Skeletal muscle cell (primary cell): Measurements from ENCODE around the gene KIF11.
A peak's percentile ranks its signal among the peaks of the same experiment; 100 is the strongest.

Source experiments
- DNase-seq: peaks from one replicate; pipeline ENCODE4 v3.0.0-alpha.2; 2010; ENCODE audit warnings: low read depth
- H3K4me3 ChIP-seq: 2 replicates; pipeline ENCODE4 v1.5.1; 2011; ENCODE audit warnings: low read depth, mild to moderate bottlenecking, control low read depth, low read length, moderate library complexity

KIF11 gene

GRCh38 chr10:92662848-92663247, 69.9 kb downstream of the KIF11 start:
- H3K4me3 ChIP-seq = no peak overlapping the region
- no peak for DNase-seq

- no peak overlapping the region for H3K4me3 ChIP-seq
- DNase-seq = no peak
Observed at GRCh38 chr10:92664322-92664721, 71.4 kb downstream of the KIF11 start.

GRCh38 chr10:92667078-92667477, 74.1 kb downstream of the KIF11 start:
- no peak for DNase-seq
- no peak overlapping the region for H3K4me3 ChIP-seq

GRCh38 chr10:92677708-92678107, 84.8 kb downstream of the KIF11 start:
- no peak overlapping the region for H3K4me3 ChIP-seq
- DNase-seq = no peak

GRCh38 chr10:92678206-92678605, 85.3 kb downstream of the KIF11 start:
- no peak overlapping the region for H3K4me3 ChIP-seq
- DNase-seq = no peak

- H3K4me3 ChIP-seq = no peak overlapping the region
- DNase-seq = no peak
Observed at GRCh38 chr10:92681306-92681834, 88.4 kb downstream of the KIF11 start.

DNA sequence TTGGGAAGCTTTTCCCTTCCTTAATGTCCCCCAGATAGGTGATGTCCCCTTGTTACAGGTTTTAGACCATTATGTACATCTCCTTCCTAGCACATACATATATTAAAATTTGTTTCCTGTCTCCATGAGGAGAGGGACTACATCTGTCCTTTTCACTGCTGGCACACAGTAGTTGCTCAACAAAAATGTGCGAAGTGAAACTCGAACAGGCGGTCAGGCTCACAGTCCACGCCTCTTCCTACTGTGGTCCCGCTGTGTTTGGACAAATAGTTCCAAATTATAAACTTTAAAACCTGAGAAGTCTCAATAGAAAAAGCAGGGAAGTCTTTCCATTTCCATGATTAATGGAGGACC, 95.6 kb downstream of the KIF11 start:
- no peak for DNase-seq
- H3K4me3 ChIP-seq = no peak overlapping the region

DNA sequence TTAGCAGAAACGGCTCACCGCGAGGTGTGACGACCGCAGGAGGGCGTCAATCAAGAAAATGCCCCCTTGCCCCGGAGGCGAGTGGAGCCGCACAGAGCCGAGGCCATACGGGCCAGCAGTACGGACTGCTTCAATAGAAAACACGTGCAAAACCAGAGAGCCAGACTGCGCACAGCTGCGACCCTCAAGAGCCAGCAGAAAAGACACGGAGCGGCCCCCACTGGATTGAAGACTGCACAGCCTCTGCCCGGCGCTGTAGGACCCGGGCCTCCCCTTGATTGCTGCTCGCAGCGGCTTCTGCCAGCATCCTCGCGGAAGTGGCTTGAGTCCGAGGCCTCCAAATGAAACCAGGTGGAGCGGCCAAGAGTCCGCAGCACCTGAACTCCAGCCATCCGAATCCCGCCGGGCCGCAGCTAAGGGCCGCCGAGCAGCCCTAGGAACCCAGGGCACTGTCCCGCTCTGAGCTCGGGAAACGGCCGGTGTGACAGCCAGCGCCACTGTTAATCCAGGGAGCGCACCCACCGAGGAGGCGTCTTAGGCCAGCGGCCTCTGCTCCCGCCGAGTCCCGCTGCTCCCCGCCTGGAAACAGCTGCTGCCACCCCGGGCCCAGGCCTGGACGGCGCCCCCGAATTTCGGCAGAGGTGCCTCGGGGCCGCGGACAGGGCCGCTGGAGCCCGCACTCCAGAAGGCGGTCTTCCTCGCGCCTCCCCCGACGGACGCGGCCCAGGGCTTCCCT, 96.2 kb downstream of the KIF11 start:
- DNase-seq = no peak
- peak overlapping the region; percentile 56 for H3K4me3 ChIP-seq

DNA sequence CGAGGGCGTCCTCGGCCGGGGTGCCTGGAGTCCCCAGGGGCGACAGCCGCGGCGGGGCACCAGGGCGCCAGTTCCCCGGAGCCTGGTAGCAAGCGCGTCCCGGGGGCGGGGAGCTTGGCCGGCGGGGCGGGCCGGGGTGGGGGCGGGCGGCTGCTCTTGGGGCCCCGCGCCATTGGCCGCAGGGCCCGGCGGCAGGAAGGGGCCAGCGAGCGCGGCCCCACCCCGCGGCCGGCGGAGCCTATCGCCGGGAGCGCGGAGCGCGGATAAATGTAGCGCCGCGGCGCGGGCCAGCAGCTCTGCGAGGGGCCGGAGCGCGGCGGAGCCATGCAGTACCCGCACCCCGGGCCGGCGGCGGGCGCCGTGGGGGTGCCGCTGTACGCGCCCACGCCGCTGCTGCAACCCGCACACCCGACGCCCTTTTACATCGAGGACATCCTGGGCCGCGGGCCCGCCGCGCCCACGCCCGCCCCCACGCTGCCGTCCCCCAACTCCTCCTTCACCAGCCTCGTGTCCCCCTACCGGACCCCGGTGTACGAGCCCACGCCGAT, 96.8 kb downstream of the KIF11 start, which contains the start of gene HHEX:
TSS of gene HHEX (plus strand) at position 293 of the 548 bp plus-strand sequence. CDS start at position 325, 32 bp downstream.
- DNase-seq = no peak

GRCh38 chr10:92690211-92690914, 97.4 kb downstream of the KIF11 start:
- no peak for DNase-seq
- peak overlapping the region; percentile 56 for H3K4me3 ChIP-seq

More for the DNA sequence above, 96.8 kb downstream of the KIF11 start, which contains the start of gene HHEX:
- H3K4me3 ChIP-seq = peak within 1 kb of the TSS; percentile 56

GRCh38 chr10:92690915-92691590, 98.1 kb downstream of the KIF11 start:
- DNase-seq = no peak
- H3K4me3 ChIP-seq = no peak overlapping the region

DNA sequence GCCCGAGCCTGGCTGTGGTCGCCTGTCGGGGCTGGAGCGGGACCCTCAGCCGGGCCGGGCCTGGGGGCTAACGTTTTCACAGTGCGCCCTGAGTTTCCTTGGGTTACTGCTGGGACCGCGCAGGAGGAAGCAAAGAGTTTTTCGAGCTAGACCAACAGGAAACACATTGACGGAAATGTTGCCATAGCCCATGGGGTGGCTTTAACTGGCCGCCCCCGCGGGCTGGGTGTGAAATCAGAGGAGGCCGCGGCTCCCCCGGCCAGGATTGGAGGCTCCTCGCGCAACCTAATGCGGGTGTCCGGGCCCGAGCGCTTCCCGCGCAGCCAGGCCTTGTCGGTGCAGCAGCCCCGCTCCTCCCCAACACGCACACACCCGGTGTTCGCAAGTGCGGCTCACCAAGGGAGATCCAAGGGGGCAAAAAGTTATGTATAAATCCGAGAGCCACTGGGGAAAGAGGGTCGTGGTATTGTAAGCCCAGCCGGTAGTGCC, 98.7 kb downstream of the KIF11 start:
- no peak overlapping the region for H3K4me3 ChIP-seq
- DNase-seq = no peak

GRCh38 chr10:92692080-92692671, 99.2 kb downstream of the KIF11 start:
- H3K4me3 ChIP-seq = no peak overlapping the region
- no peak for DNase-seq

GRCh38 chr10:92692697-92693533, 100.0 kb downstream of the KIF11 start:
- DNase-seq = no peak
- H3K4me3 ChIP-seq = no peak overlapping the region

DNA sequence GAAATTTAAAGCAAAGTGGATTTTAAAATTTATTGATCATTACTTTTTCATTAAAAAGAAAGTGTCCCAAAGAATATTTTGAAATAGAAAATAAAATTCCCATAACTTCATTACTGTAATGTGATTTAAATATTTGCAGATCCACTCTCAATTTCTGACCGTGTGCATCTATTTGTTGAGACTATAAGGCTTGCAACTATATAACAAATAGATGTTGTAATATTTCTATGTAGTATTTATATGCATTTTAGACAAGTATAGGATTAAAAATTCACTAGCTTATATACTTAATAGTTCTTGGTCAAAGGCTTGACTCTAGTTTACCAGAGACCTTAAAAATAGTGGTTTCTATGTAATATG, 100.6 kb downstream of the KIF11 start:
- no peak overlapping the region for H3K4me3 ChIP-seq

GRCh38 chr10:92695679-92696605, 103.0 kb downstream of the KIF11 start:
- H3K4me3 ChIP-seq = peak overlapping the region; percentile 44
- DNase-seq = no peak

More for the DNA sequence above, 100.6 kb downstream of the KIF11 start:
- DNase-seq = no peak

GRCh38 chr10:92696606-92697383, 103.9 kb downstream of the KIF11 start:
- no peak for DNase-seq

More at GRCh38 chr10:92696606-92697383, 103.9 kb downstream of the KIF11 start:
- no peak overlapping the region for H3K4me3 ChIP-seq
